Caco-2 (cell line): ENCODE measurements around the gene RHOXF1. TPM values are rescaled to one million over a fixed set of nuclear protein-coding genes. Genes with fewer than 3 reads are reported as not detected.
"Not testable (repeated sequence)": the region's sequence is repeated elsewhere in the genome, so short reads cannot be mapped to it uniquely, and the experiment has no call there.

Experiments
- BruUV-seq: library from RNA; stranded (reverse); fragments of 400-500 nt; replicated peaks from 2 replicates; lab custom pipeline; 2021; lab: Mats Ljungman, UMichigan
- CTCF ChIA-PET: fragments of 300-600 bp; sonication (Branson Sonifier 250); formaldehyde crosslinking; loops from one replicate; lab custom pipeline; 2022; ENCODE audit warnings: antibody characterized with exemption; lab: Charles Lee
- POLR2A ChIA-PET: fragments of 300-600 bp; sonication (Branson Sonifier 250); formaldehyde crosslinking; loops from one replicate; lab custom pipeline; 2022; ENCODE audit warnings: antibody characterized with exemption; lab: Charles Lee
- DNase-seq, 2 experiments: peaks; one replicate each; pipeline versions ENCODE4 v3.0.0 to v3.0.0-alpha.2; 2020 to 2022
- H3K27me3 ChIP-seq: replicated peaks from 2 replicates; pipeline ENCODE4 v1.6.0; 2011; ENCODE audit warnings: low read length; ENCODE audit not compliant: control insufficient read depth, insufficient read depth
- H3K36me3 ChIP-seq: 2 replicates; pipeline ENCODE4 v1.5.1; 2011; ENCODE audit warnings: low read length; ENCODE audit not compliant: control insufficient read depth, insufficient read depth
- H3K4me1 ChIP-seq: fragments of 250-450 bp; sonication (Bioruptor Pico); 2 replicates; pipeline ENCODE4 v1.5.1; 2020; ENCODE audit warnings: mild to moderate bottlenecking
- H3K4me3 ChIP-seq: 2 replicates; pipeline ENCODE4 v1.5.1; 2011; ENCODE audit warnings: low read depth, mild to moderate bottlenecking, control low read depth, low read length
- H3K9me3 ChIP-seq: fragments of 250-450 bp; sonication (Bioruptor Pico); 2 replicates; pipeline ENCODE4 v1.5.1; 2020; ENCODE audit warnings: mild to moderate bottlenecking, moderate library complexity
- H3K27ac Mint-ChIP-seq: one replicate; pipeline ENCODE4 v1.8.0; 2022; ENCODE audit warnings: mixed read lengths; ENCODE audit not compliant: unreplicated experiment
- H3K27me3 Mint-ChIP-seq: one replicate; pipeline ENCODE4 v1.8.0; 2022; ENCODE audit warnings: mixed read lengths; ENCODE audit not compliant: insufficient read depth, unreplicated experiment
- H3K36me3 Mint-ChIP-seq: one replicate; pipeline ENCODE4 v1.8.0; 2022; ENCODE audit warnings: mild to moderate bottlenecking, mixed read lengths; ENCODE audit not compliant: insufficient read depth, unreplicated experiment
- H3K4me1 Mint-ChIP-seq: one replicate; pipeline ENCODE4 v1.8.0; 2022; ENCODE audit warnings: low read depth, mixed read lengths; ENCODE audit not compliant: unreplicated experiment
- H3K4me3 Mint-ChIP-seq: one replicate; pipeline ENCODE4 v1.8.0; 2022; ENCODE audit warnings: mild to moderate bottlenecking, moderate library complexity, mixed read lengths; ENCODE audit not compliant: unreplicated experiment
- H3K9me3 Mint-ChIP-seq: one replicate; pipeline ENCODE4 v1.8.0; 2022; ENCODE audit warnings: mixed read lengths; ENCODE audit not compliant: unreplicated experiment
- intact Hi-C: fragments of 100-400 bp; cut with micrococcal nuclease; formaldehyde crosslinking; loops from one replicate; pipeline ENCODE4 v1.10.0; 2022; ENCODE audit not compliant: unreplicated experiment
- total RNA-seq: library from RNA; stranded (reverse); gene quantifications from 2 replicates; pipeline ENCODE4 v1.2.3, GENCODE V29; 2022
- TF ChIP-seq, protein P1 (sequence below), 2 experiments: fragments of 200-600 bp in 1 of 2; IDR thresholded peaks; 1 replicate in 1 of 2; 2 replicates in 1 of 2; pipeline versions ENCODE4 v1.5.1 to v1.8.0; 2011 to 2022; ENCODE audit warnings: antibody characterized with exemption in 1 of 2, control low read depth in 1 of 2, inconsistent platforms in 1 of 2, low read depth in 1 of 2, low read length in 1 of 2, mild to moderate bottlenecking in 1 of 2, moderate library complexity in 1 of 2; ENCODE audit not compliant: insufficient read depth in 1 of 2, severe bottlenecking in 1 of 2, unreplicated experiment in 1 of 2

RHOXF1 gene
- total RNA-seq, 1 experiment from 2014 or later = not detected

DNA sequence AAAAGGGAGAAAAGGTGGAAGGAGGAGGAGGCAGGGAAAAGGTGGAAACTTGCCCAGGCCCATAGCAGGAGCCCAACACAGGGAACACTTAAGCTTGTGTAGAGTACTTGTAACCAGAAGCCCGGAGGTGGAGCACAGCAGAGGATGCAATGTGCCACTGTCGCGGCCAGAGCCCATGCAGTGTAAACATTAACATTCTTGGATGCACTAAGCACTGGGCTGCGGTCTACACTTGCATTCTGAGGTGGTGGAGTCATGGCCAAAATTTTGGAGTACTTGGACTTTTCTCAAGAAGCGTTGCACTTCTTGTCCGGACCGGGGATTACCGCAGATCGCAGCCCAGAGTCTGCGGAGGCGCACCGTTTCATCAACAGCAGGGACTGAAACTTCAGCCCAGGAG is 4.5 kb upstream of the RHOXF1 start:
- no peak for DNase-seq
- H3K27me3 ChIP-seq = no peaks in the 10 kb centered on the region
- H3K4me3 Mint-ChIP-seq = no peak overlapping the region
- CTCF ChIA-PET = no interaction called here
- no peaks in the 10 kb centered on the region for H3K9me3 ChIP-seq
- no peaks in the 10 kb centered on the region for H3K36me3 Mint-ChIP-seq
- H3K4me3 ChIP-seq = no peak overlapping the region
- no peak overlapping the region for H3K27ac Mint-ChIP-seq
- H3K9me3 Mint-ChIP-seq = no peaks in the 10 kb centered on the region
- POLR2A ChIA-PET = no interaction called here
- intact Hi-C loops = no loop called here
- peaks cover 7% of the 10 kb centered on the region for H3K4me1 Mint-ChIP-seq
- peaks cover 2% of the 10 kb centered on the region for H3K27me3 Mint-ChIP-seq
- H3K36me3 ChIP-seq = no peaks in the 10 kb centered on the region
- TF ChIP-seq, protein P1, sequence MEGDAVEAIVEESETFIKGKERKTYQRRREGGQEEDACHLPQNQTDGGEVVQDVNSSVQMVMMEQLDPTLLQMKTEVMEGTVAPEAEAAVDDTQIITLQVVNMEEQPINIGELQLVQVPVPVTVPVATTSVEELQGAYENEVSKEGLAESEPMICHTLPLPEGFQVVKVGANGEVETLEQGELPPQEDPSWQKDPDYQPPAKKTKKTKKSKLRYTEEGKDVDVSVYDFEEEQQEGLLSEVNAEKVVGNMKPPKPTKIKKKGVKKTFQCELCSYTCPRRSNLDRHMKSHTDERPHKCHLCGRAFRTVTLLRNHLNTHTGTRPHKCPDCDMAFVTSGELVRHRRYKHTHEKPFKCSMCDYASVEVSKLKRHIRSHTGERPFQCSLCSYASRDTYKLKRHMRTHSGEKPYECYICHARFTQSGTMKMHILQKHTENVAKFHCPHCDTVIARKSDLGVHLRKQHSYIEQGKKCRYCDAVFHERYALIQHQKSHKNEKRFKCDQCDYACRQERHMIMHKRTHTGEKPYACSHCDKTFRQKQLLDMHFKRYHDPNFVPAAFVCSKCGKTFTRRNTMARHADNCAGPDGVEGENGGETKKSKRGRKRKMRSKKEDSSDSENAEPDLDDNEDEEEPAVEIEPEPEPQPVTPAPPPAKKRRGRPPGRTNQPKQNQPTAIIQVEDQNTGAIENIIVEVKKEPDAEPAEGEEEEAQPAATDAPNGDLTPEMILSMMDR (IDR thresholded peaks at IDR 0.05; ENCODE audit: insufficient read depth in 1 of 2, low read depth in 1 of 2, low read length in 1 of 2, severe bottlenecking in 1 of 2, unreplicated experiment in 1 of 2) = no peak
- no peaks in the 10 kb centered on the region for H3K4me1 ChIP-seq
- no TSS peak for BruUV-seq

DNA sequence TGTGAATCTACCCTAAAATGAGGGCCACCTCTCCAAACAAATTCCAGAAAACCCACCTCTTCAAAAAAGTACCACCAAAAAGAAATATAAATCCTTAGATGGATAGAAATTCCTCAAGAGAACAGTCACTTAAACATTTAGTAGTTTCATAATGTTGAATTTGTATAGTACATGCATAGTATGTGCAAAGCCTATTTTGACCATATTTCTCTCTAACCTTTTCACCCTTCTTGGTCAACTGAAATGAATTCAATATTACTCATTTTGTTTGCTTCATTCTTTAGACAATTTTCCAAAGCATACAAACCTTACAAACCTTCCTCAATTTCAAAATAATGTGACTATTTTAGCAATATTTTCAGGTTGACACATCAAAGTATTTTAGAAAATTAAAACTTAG is 4.1 kb downstream of the RHOXF1 start:
- H3K4me3 ChIP-seq = no peak overlapping the region
- POLR2A ChIA-PET = no interaction called here
- intact Hi-C loops = no loop called here

DNA sequence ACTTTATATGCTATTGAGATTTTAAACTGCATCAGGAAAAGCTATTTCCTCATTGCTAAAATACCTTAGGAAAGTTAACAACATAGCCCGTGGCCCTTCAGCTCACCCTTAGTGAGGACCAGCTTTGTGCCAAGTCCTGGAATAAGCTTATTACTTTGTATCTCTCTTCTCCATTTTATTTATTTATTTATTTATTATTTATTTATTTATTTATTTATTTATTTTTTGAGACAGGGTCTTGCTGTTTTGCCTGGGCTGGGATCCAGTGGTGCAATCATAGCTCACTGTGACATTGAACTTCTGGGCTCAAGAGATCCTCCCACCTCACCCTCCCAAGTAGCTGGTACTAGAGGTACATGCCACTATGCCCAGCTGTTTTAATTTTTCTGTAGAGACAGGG is 6.3 kb downstream of the RHOXF1 start:
- intact Hi-C loops = no loop called here
- Mint-ChIP-seq H3K27ac (no peak overlapping the region), H3K4me3 (no peak overlapping the region), H3K36me3 (no peaks in the 10 kb centered on the region), H3K4me1 (no peaks in the 10 kb centered on the region), H3K27me3 (no peaks in the 10 kb centered on the region), H3K9me3 (no peaks in the 10 kb centered on the region)
- no peaks in the 10 kb centered on the region for H3K36me3 ChIP-seq
- ChIA-PET CTCF (no interaction called here), POLR2A (no interaction called here)
- H3K27me3 ChIP-seq = no peaks in the 10 kb centered on the region
- H3K4me3 ChIP-seq = no peak overlapping the region
- no peaks in the 10 kb centered on the region for H3K4me1 ChIP-seq
- no TSS peak for BruUV-seq
- DNase-seq = no peak
- TF ChIP-seq, protein P1 (IDR thresholded peaks at IDR 0.05; ENCODE audit: insufficient read depth in 1 of 2, low read depth in 1 of 2, low read length in 1 of 2, severe bottlenecking in 1 of 2, unreplicated experiment in 1 of 2) = no peak
- no peaks in the 10 kb centered on the region for H3K9me3 ChIP-seq

More for the DNA sequence above, 4.1 kb downstream of the RHOXF1 start:
- H3K27me3 Mint-ChIP-seq = no peaks in the 10 kb centered on the region
- H3K4me1 Mint-ChIP-seq = no peaks in the 10 kb centered on the region
- Histone ChIP-seq H3K9me3 (no peaks in the 10 kb centered on the region), H3K4me1 (no peaks in the 10 kb centered on the region), H3K36me3 (no peaks in the 10 kb centered on the region), H3K27me3 (no peaks in the 10 kb centered on the region)
- BruUV-seq = no TSS peak
- CTCF ChIA-PET = no interaction called here
- H3K4me3 Mint-ChIP-seq = no peak overlapping the region
- no peak for DNase-seq
- no peak overlapping the region for H3K27ac Mint-ChIP-seq
- no peaks in the 10 kb centered on the region for H3K36me3 Mint-ChIP-seq
- no peaks in the 10 kb centered on the region for H3K9me3 Mint-ChIP-seq
- TF ChIP-seq, protein P1 (IDR thresholded peaks at IDR 0.05; ENCODE audit: insufficient read depth in 1 of 2, low read depth in 1 of 2, low read length in 1 of 2, severe bottlenecking in 1 of 2, unreplicated experiment in 1 of 2) = no peak

DNA sequence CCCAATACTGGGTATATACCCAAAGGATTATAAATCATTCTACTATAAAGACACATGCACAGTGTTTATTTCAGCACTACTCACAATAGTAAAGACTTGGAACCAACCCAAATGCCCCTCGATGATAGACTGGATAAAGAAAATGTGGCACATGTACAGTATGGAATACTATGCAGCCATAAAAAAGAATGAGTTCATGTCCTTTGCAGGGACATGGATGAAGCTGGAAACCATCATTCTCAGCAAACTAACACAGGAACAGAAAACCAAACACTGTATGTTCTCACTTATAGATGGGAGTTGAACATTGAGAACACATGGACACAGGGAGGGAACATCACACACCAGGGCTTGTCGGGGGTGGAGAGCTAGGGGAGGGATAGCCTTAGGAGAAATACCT is 11.0 kb downstream of the RHOXF1 start:
- H3K36me3 ChIP-seq, CTCF ChIA-PET, POLR2A ChIA-PET, H3K4me3 Mint-ChIP-seq, H3K27me3 ChIP-seq, H3K9me3 Mint-ChIP-seq, H3K27ac Mint-ChIP-seq, H3K4me1 Mint-ChIP-seq, H3K4me1 ChIP-seq, H3K27me3 Mint-ChIP-seq, DNase-seq, BruUV-seq, H3K36me3 Mint-ChIP-seq, H3K9me3 ChIP-seq, H3K4me3 ChIP-seq, intact Hi-C loops: not testable (repeated sequence)

DNA sequence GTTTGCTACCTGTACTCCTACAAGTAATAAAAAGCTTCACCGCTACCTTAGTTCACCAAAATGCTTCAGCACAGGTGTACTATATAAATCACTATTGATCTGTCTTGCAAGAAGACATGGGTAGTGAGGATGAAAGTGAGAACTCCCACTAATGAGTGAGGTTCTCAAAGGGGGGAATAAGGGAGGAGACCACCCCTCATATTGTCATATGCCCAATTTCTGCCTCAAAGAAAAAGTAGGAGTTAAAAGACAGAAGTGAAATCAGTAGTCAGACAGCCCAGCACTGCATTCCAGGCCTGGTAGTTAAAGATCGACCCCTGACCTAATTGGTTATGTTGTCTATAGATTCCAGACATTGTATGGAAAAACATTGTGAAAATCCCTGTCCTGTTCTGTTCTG is 14.7 kb downstream of the RHOXF1 start:
- H3K4me1 Mint-ChIP-seq, POLR2A ChIA-PET, DNase-seq, H3K27ac Mint-ChIP-seq, H3K27me3 ChIP-seq, H3K36me3 Mint-ChIP-seq, H3K9me3 ChIP-seq, H3K36me3 ChIP-seq, H3K4me3 Mint-ChIP-seq, CTCF ChIA-PET, intact Hi-C loops, H3K4me1 ChIP-seq, H3K27me3 Mint-ChIP-seq, H3K4me3 ChIP-seq, BruUV-seq, H3K9me3 Mint-ChIP-seq: not testable (repeated sequence)
